OCI-LY7 (cell line): ENCODE measurements around the gene SHROOM2.

Experiments
- EZH2phosphoT487 ChIP-seq: fragments of 200-600 bp; sonication (generic); IDR thresholded peaks from 2 replicates; pipeline ENCODE4 v1.6.1; 2018; ENCODE audit warnings: low read depth, borderline replicate concordance, mild to moderate bottlenecking, mixed run types, antibody characterized with exemption, low read length, moderate library complexity, mixed read lengths
- TF ChIP-seq, protein P1 (sequence below): fragments of 200-600 bp; sonication (generic); conservative IDR thresholded peaks from 2 replicates; pipeline ENCODE4 v1.5.1; 2014; ENCODE audit warnings: mild to moderate bottlenecking, antibody characterized with exemption, low read length, moderate library complexity, mixed read lengths

DNA sequence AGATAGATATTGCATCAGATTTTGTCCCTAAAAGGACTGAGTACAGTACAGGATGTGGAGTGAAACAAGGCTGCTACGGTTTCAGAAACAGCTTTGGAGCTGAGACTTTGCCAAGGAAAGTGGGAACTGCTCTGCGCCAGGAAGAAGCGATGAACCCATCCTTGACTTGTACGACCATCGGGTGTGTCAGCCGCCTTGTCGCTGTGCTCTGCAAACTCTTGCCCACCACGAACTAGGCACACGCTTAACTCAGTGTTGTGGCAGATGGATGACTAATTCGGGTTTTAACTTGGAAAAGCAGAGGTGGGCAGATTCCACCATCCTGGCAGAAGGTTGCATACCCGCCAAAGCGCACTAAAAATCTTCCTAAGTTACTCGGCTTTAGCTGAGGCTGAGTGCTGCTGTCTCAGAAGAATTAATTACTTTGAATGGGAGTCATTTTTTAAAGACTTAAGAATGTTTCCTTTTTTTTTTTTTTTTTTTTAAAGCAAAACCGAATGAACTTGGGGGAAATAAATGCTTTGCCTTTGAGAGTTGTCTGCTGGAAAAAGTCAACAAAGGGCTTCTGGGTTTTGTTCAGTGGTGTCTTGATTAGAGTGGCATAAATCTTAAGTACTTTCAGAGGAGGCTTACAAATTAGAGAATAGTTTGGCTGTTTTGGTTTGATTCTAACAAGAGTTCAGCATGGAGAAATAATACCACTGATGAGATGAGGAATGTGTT lies 69.5 kb downstream of the SHROOM2 start:
- TF ChIP-seq, protein P1, sequence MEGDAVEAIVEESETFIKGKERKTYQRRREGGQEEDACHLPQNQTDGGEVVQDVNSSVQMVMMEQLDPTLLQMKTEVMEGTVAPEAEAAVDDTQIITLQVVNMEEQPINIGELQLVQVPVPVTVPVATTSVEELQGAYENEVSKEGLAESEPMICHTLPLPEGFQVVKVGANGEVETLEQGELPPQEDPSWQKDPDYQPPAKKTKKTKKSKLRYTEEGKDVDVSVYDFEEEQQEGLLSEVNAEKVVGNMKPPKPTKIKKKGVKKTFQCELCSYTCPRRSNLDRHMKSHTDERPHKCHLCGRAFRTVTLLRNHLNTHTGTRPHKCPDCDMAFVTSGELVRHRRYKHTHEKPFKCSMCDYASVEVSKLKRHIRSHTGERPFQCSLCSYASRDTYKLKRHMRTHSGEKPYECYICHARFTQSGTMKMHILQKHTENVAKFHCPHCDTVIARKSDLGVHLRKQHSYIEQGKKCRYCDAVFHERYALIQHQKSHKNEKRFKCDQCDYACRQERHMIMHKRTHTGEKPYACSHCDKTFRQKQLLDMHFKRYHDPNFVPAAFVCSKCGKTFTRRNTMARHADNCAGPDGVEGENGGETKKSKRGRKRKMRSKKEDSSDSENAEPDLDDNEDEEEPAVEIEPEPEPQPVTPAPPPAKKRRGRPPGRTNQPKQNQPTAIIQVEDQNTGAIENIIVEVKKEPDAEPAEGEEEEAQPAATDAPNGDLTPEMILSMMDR: no peak
- no peak for TF ChIP-seq EZH2phosphoT487
